PFSK-1 (cell line): Measurements from ENCODE around the gene WDR43.

Experiments used
- POLR2AphosphoS5 ChIP-seq: IDR thresholded peaks from 2 replicates; pipeline ENCODE4 v1.6.1; 2012; ENCODE audit warnings: low read depth, mild to moderate bottlenecking, control low read depth, low read length, moderate library complexity
- REST ChIP-seq, 2 experiments: IDR thresholded peaks; 2 replicates each; pipeline versions ENCODE4 v1.6.1 to v1.8.0; 2011 to 2012; ENCODE audit warnings: low read depth in 2 of 2, low read length in 2 of 2, control low read depth in 1 of 2, inconsistent platforms in 1 of 2, mild to moderate bottlenecking in 1 of 2, moderate library complexity in 1 of 2; ENCODE audit not compliant: insufficient read depth in 1 of 2
- TAF1 ChIP-seq: IDR thresholded peaks from 2 replicates; pipeline ENCODE4 v1.6.1; 2012; ENCODE audit warnings: low read length, control low read depth, borderline replicate concordance; ENCODE audit not compliant: insufficient read depth

- TF ChIP-seq POLR2AphosphoS5 (no peak), REST (IDR thresholded peaks at IDR 0.05; ENCODE audit: insufficient read depth in 1 of 2, low read depth in 2 of 2, low read length in 2 of 2) (no peak), TAF1 (no peak)
Observed at GRCh38 chr2:28915939-28916338, 21.5 kb downstream of the WDR43 start.
